NT2/D1 (cell line): ENCODE data around the gene HNRNPA0.

Experiments
- SUZ12 ChIP-seq: IDR thresholded peaks from 2 replicates; pipeline ENCODE4 v1.6.1; 2011; ENCODE audit not compliant: insufficient read length, insufficient read depth; ENCODE audit errors: extremely low read depth
- YY1 ChIP-seq: IDR thresholded peaks from 2 replicates; pipeline ENCODE4 v1.6.1; 2011; ENCODE audit not compliant: insufficient read length, insufficient read depth

- TF ChIP-seq SUZ12 (no peak), YY1 (no peak)
These were observed 53.9 kb downstream of the HNRNPA0 start for GRCh38 chr5:137700282-137700680.
